ENCODE data around the gene AGAP1.
A peak's percentile ranks its signal among the peaks of the same experiment; 100 is the strongest.

Gene AGAP1

GRCh38 chr2:235641956-235642355 lies 148.1 kb downstream of the AGAP1 start:
- no peak for DNase-seq

- DNase-seq: no peak
These were observed 148.7 kb downstream of the AGAP1 start for GRCh38 chr2:235642446-235643098.

GRCh38 chr2:235643680-235644511 lies 150.1 kb downstream of the AGAP1 start:
- no peak for DNase-seq

- no peak for DNase-seq
These were observed 153.4 kb downstream of the AGAP1 start for GRCh38 chr2:235647264-235647663.

GRCh38 chr2:235647877-235648276 lies 154.0 kb downstream of the AGAP1 start:
- no peak for DNase-seq

GRCh38 chr2:235649418-235649817 lies 155.6 kb downstream of the AGAP1 start:
- DNase-seq: no peak

GRCh38 chr2:235651643-235652042 lies 157.8 kb downstream of the AGAP1 start:
- no peak for DNase-seq

- DNase-seq: no peak
These were observed 160.4 kb downstream of the AGAP1 start for GRCh38 chr2:235654103-235654813.

- no peak for DNase-seq
These were observed 164.7 kb downstream of the AGAP1 start for GRCh38 chr2:235658351-235659174.

GRCh38 chr2:235659767-235660322 lies 166.0 kb downstream of the AGAP1 start:
- peak; percentile 72 for DNase-seq

GRCh38 chr2:235660484-235661082 lies 166.7 kb downstream of the AGAP1 start:
- DNase-seq: no peak

- no peak for DNase-seq
These were observed 167.5 kb downstream of the AGAP1 start for GRCh38 chr2:235661167-235661937.

GRCh38 chr2:235661952-235662351 lies 168.1 kb downstream of the AGAP1 start:
- no peak for DNase-seq

GRCh38 chr2:235663875-235664274 lies 170.0 kb downstream of the AGAP1 start:
- no peak for DNase-seq

GRCh38 chr2:235665661-235666212 lies 171.9 kb downstream of the AGAP1 start:
- no peak for DNase-seq

- peak; percentile 83 for DNase-seq
These were observed 172.5 kb downstream of the AGAP1 start for GRCh38 chr2:235666213-235666781.

- DNase-seq: no peak
These were observed 174.9 kb downstream of the AGAP1 start for GRCh38 chr2:235668782-235669181.

- DNase-seq: peak; percentile 36
These were observed 175.5 kb downstream of the AGAP1 start for GRCh38 chr2:235669269-235669831.

GRCh38 chr2:235669983-235670962 lies 176.4 kb downstream of the AGAP1 start:
- DNase-seq: peak; percentile 22

All from kidney glomerular epithelial cell (primary cell).